NB4 (cell line): ENCODE results near the gene NEFH.

Experiments used
- DNase-seq: peaks from one replicate; pipeline ENCODE4 v3.0.0; 2010; ENCODE audit warnings: low read depth
- H3K4me3 ChIP-seq: one replicate; pipeline ENCODE4 v1.5.1; 2011; ENCODE audit warnings: mild to moderate bottlenecking, low read depth, low read length, moderate library complexity
- MYC ChIP-seq: IDR thresholded peaks from 2 replicates; pipeline ENCODE4 v1.6.1; 2011; ENCODE audit warnings: low read depth, low read length
- POLR2A ChIP-seq: IDR thresholded peaks from 2 replicates; pipeline ENCODE4 v1.6.1; 2011; ENCODE audit warnings: mild to moderate bottlenecking; ENCODE audit not compliant: insufficient read length; ENCODE audit errors: extremely low read depth
- TF ChIP-seq, protein P1 (sequence below): IDR thresholded peaks from one replicate; pipeline ENCODE4 v1.5.1; 2012; ENCODE audit warnings: low read depth, low read length
- TF ChIP-seq, protein P2 (sequence below): IDR thresholded peaks from 2 replicates; pipeline ENCODE4 v1.6.1; 2011; ENCODE audit warnings: low read depth, low read length

Gene NEFH

DNA sequence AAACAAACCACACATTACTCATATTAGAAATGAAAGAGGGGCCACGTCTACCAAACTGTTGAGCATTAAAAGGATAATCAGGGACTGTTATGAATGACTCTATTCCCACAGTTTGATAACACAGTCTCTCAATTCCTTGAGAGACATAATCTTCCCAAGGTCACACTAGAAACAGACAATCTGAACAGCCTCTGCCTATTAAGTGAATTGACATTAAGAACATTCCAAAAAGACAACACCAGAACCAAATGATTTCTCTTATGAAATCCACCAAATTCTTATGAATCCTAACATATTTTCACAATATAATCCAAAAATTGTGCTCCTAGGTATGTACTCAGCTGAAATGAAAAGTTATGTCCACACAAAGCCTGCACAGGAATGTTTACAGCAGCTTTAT, 37.0 kb upstream of the NEFH start:
- no peak overlapping the region for H3K4me3 ChIP-seq
- DNase-seq, result no peak
- no peak for TF ChIP-seq POLR2A
- TF ChIP-seq, protein P1, sequence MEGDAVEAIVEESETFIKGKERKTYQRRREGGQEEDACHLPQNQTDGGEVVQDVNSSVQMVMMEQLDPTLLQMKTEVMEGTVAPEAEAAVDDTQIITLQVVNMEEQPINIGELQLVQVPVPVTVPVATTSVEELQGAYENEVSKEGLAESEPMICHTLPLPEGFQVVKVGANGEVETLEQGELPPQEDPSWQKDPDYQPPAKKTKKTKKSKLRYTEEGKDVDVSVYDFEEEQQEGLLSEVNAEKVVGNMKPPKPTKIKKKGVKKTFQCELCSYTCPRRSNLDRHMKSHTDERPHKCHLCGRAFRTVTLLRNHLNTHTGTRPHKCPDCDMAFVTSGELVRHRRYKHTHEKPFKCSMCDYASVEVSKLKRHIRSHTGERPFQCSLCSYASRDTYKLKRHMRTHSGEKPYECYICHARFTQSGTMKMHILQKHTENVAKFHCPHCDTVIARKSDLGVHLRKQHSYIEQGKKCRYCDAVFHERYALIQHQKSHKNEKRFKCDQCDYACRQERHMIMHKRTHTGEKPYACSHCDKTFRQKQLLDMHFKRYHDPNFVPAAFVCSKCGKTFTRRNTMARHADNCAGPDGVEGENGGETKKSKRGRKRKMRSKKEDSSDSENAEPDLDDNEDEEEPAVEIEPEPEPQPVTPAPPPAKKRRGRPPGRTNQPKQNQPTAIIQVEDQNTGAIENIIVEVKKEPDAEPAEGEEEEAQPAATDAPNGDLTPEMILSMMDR, result no peak
- TF ChIP-seq MYC, result no peak
- TF ChIP-seq, protein P2, sequence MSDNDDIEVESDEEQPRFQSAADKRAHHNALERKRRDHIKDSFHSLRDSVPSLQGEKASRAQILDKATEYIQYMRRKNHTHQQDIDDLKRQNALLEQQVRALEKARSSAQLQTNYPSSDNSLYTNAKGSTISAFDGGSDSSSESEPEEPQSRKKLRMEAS, result no peak

DNA sequence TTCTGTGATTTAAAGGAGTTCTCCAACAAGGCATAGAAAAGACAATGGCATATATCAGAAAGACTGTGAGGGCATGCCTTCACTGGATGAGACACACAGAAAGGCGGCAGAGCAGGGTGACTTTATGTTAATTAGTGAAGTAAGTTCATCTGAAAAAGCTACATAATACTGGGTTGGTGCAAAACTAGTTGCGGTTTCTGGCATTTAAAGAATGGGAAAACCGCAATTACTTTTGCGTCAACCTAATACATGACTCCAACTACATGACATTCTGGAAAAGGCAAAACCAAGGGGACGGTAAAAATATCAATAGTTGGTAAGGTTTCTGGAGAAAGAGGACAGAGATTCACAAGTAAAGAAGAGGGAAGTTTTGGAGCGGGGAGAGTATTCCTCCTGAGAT, 36.6 kb upstream of the NEFH start:
- TF ChIP-seq POLR2A, result no peak
- no peak for TF ChIP-seq MYC
- TF ChIP-seq, protein P1, result no peak
- TF ChIP-seq, protein P2, result no peak
- no peak for DNase-seq
- H3K4me3 ChIP-seq, result no peak overlapping the region

DNA sequence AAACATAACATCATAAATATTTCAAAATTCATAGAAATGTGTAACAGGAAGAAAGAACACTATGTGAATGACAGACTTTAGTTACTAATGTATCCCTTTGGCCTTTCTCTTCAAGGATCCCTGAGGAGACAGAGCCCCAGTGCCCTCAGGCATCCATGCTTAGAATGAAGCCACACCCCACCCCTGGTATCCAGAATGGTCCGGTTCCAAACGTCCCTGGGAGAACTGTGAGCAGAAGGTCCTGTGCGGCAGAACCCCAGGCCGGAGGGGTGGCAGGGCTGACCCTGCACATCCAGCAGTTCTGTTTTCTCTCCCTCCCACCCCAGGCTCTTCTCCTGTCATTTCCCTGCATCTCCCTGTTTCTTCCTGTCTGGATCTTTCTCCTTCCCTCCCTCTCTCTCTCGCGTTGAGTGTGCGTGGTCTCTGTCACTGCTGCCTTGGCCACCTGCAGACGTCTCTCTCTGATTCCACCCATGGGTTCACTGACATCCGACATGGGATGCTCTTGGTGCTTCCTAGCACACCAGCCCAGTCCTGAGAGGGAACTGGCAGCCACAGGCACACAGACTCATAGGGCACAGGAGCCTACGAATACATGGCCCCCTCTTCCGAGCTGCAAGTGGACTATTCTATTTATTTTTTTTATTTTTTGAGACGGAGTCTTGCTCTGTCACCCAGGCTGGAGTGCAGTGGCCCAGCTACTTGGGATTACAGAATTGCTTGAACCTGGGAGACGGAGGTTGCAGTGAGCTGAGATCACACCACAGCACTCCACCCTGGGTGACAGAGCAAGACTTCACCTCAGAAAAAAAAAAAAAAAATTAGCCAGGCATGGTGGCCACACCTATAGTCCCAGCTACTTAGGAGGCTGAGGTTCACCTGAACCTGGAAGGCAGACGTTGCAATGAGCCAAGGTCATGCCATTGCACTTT, 35.9 kb upstream of the NEFH start:
- DNase-seq, result no peak
- no peak for TF ChIP-seq POLR2A
- no peak for TF ChIP-seq MYC
- TF ChIP-seq, protein P1, result no peak
- TF ChIP-seq, protein P2, result no peak

DNA sequence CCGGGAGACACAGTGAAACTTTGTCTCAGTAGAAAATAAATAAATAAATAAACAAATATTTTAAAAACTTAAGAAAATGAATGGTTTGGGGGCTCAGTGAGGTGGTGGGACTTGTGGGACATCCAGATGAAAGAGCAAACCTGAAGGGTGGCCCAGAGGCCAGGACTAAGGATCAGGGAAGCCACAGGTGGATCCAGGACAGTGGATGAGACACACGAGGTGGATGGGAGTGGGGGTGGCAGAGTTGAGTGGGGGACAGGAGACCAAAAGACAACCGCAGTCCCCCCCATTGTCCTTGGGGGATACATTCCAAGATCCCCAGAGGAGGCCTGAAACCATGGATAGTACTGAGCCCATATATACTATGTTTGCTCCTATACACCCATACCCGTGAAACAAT, 34.5 kb upstream of the NEFH start:
- TF ChIP-seq, protein P2, result no peak
- TF ChIP-seq, protein P1, result no peak
- TF ChIP-seq POLR2A (no peak), MYC (no peak)
- no peak for DNase-seq
- H3K4me3 ChIP-seq, result no peak overlapping the region

More for the DNA sequence above, 35.9 kb upstream of the NEFH start:
- no peak overlapping the region for H3K4me3 ChIP-seq

DNA sequence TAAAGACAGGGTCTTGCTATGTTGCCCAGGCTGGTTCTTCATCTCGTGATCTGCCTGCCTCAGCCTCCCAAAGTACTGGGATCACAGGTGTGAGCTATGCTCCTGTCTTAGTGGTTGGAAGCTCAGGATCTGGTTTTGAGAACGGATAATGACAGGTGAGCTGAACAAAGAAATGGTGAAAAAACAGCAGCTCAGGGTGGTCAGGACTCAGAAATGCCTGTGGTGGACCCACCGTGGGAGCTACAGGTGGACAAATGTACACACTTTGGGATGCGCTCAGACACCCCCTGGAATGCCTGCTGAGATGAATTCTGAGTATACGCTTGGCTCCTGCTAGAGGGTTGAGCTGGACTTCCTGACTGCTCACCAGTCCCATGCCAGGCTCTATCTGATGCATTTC, 32.1 kb upstream of the NEFH start:
- no peak for TF ChIP-seq POLR2A
- TF ChIP-seq, protein P2, result no peak
- TF ChIP-seq, protein P1, result no peak
- TF ChIP-seq MYC, result no peak
- no peak for DNase-seq
- no peak overlapping the region for H3K4me3 ChIP-seq
